Stimulated activated CD8-positive, alpha-beta memory T cell treated with anti-CD3 and anti-CD28 coated beads, Interleukin-7, amount 100 ng/mL, for 4 hours (primary cell): ENCODE results near the gene RAD54L2.
A peak's percentile ranks its signal among the peaks of the same experiment; 100 is the strongest.
"Not testable (repeated sequence)": the region's sequence is repeated elsewhere in the genome, so short reads cannot be mapped to it uniquely, and the experiment has no call there.

Experiments used
- DNase-seq, 2 donors: peaks; one replicate each; pipeline ENCODE4 v3.0.0-alpha.2; 2020; ENCODE audit warnings: low read depth in 2 of 2

Gene RAD54L2

DNA sequence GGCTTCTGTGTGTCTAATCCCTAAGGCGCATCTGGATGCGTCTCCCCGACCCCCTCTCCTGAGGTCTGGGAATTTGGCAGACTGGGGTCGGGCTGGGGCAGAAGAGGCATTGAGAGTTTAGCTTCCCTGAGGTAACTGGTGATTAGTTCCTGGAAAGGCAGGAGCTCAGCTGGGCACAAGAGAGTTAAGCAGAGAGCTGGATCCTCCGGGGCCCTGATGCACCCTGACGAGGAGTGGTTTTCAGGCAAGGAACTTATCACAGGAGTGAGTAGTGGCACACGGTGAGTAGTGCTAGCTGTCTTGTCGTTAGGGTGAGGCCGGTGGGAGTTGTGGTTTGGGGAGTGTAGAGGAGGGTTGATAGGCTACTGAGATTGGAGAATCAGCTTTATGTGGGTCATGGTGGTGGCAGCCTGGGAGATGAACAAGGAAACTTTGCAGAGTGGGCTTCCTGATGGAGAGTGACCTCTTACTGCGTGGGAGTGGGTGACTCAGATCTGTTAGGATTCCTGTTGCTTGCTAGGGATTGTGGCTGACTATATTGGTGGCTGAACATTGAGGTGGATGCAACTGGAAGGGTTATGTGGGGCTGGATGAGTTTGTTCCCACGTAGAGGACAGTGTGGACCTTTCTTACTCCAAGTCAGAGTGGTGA is 897 bp downstream of the RAD54L2 start:
- peak; percentile 17 to 19 for DNase-seq

DNA sequence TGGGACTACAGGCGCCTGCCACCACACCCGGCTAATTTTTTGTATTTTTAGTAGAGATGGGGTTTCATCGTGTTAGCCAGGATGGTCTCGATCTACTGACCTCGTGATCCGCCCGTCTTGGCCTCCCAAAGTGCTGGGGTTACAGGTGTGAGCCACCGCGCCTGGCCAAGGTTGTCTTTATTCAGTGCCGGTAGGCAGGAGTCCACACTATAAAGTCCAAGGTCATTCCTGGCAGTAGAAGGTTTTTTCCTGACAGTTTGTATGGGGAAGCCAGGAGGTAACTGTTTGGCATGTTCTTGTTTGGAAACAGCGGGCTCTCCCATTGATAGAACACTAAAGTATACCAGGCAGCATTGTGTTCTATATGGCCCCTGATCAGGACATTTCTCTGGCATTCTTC is 4.1 kb downstream of the RAD54L2 start:
- DNase-seq = not testable (repeated sequence)

DNA sequence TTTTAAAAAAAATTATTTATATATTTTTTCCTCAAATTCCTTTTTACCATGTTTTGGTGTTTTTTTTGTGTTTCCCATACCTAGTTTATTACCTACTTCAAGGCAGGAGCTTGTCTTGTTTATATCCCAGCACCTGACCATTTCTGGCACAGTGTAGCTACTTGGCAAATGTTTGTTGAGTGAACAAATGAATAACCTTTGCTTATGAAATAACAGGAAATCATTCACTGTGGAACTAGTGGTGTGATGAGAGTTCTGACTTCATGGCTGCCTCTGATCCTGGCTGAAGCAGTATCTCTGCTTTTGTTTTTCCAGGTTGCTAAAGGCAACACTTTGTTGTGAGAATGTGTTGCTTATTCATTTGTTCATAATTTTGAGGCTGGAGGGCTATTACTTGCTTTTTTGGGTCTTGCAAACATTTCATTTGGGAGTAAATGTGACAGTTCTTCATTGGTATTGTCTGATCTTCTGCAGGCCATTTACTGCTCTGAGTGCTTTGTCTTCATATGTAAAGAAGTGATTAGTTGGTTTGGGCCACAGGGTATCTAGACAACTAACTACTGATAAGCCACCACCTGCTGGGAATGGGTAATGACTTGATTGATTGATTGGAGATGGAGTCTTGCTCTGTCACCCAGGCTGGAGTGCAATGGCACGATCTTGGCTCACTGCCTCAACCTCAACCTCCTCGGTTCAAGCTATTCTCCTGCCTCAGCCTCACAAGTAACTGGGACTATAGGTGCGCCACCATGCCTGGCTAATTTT is 5.7 kb downstream of the RAD54L2 start:
- DNase-seq = no peak

DNA sequence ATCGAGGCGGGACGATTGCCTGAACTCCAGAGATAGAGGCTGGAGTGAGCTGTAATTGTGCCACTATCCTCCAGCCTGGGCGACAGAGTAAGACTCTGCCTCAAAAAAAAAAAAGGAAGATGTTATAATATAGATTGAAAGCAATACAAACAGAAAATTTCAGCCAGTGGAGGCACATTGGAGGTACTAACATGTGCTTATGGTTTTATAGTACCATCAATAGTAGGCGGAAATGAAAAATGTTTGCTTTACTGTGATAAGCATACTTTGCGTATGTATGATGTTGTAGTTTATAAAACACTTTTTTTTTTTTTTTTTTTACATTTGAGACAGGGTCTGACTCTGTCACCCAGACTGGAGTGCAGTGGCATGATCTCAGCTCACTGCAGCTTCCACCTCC is 8.8 kb downstream of the RAD54L2 start:
- no peak for DNase-seq

DNA sequence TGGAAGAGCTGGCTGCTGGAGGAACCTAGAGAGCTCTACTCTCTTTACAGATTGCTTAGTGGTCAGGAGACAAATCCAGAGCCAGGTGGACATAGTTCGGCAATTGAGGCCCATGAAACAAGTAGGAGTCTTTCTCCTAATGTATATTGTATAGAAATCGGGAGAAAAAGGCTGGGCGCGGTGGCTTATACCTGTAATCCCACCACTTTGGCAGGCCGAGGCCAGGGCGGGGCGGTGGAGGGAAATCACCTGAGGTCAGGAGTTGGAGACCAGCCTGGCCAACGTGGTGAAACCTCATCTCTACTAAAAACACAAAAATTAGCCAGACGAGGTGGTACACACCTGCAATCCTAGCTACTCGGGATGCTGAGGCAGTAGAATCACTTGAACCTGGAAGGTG is 10.8 kb downstream of the RAD54L2 start:
- DNase-seq = no peak

DNA sequence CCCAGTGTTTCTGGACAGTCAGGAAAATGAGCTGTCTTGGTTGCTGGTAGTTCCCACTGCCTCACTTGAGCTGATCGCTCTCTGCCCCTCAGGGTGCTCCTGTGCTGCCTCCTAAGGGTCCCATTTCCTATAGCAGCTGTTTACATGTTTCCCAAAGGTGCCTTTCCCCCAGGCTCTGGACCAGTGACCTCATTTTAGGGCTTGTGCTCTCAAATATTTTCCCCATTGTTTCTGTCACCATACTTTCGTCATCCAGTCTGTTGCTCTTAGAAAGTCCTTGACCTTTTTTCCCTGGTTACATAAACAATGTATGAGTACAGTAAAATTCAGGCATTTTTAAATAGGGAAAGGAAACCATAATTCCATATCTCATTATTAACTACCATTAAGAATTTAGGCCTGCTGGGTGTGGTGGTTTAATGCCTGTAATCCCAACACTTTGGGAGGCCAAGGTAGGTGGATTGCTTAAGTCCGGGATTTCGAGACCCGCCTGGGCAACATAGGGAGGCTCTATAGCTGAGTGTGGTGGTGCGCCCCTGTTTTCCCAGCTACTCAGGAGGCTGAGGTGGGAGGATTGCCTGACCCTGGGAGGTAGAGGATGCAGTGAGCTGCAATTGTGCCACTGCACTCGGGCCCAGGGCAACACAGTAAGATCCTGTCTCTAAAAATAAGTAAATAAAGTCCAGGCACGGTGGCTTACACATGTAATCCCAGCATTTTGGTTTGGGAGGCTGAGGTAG is 11.7 kb downstream of the RAD54L2 start:
- DNase-seq = no peak

DNA sequence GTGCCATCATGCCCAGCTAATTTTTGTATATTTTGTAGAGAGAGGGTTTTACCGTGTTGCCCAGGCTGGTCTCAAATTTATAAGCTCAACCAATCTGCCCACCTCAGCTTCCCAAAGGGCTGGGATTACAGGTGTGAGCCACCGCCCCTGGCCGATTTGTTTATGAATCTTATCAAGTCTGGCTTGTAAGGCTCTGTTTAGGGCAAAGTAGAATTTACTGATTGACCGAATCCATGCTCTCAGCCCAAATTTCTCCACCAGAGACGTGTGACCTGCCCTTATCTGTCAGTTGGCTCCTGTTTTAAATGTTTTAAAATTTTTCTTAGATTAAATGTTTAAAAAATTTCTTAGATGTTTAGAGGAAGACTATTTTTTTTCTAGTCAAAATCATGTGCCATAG is 19.5 kb downstream of the RAD54L2 start:
- no peak for DNase-seq

DNA sequence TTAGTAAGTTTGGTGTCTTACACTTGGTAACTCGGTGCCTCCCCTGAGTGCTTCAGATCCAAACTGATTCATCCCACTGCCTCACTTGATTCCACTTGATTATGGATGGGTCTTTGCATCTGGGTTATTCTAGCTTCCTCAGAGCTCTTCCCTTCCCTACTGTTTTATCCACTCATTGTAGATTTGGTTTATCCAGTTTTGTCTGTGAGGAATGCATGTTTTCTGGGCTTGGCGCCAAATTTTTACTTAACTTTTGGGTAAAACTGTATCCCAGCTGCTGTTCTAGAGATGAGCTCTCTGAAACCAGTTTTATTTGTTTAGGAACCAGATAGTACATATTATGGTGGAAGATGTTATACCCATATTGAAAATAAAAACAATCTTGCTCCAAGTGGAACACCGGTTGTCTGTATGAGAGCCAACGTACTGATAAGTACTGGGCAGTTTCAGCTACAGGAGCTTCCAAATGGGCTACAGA is 20.9 kb downstream of the RAD54L2 start:
- no peak for DNase-seq

DNA sequence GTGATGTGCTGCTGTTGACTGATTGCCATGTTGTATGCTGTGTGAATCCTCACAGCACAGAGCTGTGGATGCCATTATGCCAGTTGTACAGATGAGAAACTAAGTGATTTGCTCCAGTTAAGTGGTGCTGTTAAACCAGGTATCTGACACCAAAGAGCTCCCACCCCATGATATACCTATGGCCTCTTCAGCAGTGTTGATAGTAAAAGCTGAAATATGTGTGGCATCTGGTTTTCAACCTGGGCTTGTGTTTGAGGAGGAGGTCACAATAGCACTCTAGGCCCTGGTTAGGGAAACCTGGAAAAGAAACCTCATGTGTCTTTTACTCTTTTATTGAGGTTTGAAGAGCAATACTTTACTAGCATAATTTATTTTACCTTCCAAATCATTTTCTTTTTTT is 21.4 kb downstream of the RAD54L2 start:
- DNase-seq = no peak

DNA sequence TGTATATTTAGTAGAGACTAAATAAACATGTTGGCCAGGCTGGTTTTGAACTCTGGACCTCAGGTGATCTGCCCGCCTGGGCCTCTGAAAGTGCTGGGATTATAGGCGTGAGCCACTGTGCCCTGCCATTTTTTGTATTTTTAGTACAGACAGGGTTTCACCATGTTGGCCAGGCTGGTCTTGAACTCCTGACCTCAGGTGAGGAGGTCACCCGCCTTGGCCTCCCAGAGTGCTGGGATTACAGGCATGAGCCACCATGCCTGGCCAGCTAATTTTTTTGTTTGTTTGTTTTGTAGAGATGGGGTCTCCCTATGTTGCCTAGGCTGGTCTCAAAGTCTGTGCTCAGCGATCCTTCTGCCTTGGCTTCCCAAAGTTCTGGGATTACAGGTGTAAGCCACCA is 23.9 kb downstream of the RAD54L2 start:
- DNase-seq = not testable (repeated sequence)

DNA sequence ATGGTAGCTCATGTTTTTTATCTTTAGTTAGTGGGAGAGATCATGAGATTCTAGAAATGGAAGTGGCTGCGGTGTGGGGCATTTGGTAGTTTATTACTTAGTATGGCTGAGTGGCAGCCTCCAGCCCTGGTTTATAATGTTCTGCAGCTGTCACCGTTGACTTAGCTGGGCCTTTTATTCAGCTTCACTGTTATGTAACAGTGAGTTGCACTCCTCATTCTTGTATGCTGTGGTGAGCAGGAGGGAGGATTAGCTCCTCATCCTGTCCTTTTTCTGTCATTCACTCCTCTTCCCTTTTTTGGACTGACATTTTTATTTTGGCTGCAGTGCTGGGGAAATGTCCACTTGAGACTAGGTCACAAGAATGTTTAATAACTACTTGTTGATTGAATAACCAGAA is 29.5 kb downstream of the RAD54L2 start:
- no peak for DNase-seq

DNA sequence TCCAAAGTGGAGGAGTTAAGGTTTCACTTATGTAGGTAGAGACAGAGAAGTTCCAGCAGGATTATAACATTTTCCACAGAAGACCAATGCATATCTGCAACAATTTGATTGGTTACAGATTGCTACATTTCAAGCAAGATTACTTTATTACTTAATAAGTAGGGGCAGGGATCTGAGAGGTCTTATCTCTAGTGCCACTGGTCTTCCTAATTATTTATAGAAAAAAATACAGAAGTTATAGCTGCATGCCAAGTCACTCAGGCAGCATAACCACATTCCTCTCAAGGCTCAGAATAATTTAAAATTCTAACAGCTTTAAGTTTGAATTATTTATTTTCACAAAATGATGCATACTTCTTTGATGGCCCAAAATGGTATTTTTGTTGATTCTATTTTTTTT is 30.5 kb downstream of the RAD54L2 start:
- no peak for DNase-seq

DNA sequence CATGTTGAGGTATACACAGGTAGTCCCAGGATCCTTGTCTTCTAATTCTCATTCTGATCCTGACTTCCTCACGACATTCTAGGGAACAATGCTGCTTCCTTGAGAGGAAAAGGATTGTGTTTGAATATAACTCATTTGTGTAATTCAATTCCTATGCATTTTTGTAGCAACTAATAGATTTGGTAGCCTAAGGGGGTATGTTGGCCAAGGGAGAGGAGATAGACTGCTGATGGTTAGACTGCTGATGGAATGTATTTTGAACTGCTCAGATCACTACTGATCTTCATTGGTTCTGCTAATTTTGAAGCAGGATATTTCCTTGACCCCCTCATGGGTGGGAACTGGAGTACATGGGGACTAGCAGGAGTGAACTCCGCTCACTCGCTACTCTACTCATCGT is 39.7 kb downstream of the RAD54L2 start:
- DNase-seq = no peak

DNA sequence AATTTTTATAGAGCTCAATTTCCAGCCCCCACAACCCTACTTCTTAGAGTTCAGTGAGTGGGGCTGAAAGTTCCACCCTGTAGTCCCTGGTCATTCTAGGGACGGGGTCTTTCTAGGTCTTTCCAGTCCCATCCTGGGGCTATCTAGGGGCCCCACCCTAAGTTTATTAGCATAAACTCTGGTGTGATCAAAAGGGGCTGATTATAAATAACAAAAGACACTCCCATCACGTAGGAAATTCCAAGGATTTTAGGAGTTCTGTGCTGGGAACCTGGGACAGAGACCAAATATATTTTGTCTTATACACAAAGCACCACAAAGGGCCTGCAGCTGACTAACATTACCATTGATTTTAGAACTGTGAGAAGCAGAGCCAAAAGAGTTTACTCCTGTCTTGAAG is 41.9 kb downstream of the RAD54L2 start:
- DNase-seq = no peak

DNA sequence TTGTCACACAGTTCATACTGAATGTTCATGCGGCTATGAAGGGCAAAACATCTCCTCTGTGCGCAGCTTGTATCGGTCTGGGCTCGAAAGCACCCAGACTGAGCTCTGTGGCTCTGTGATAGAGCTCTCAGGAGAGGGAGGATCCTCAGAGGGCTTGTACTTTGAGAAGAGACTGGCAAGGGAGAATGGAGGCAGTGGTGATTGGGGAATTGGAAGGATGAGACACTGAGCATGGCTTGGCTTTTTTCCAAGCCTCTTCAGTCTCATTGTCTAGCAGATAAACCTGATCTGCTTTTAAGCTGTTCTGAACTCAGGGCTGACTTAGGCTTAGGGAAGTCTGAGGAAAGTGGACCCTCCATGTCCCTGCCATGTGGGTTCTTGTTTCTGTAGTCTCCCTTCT is 43.0 kb downstream of the RAD54L2 start:
- no peak for DNase-seq

DNA sequence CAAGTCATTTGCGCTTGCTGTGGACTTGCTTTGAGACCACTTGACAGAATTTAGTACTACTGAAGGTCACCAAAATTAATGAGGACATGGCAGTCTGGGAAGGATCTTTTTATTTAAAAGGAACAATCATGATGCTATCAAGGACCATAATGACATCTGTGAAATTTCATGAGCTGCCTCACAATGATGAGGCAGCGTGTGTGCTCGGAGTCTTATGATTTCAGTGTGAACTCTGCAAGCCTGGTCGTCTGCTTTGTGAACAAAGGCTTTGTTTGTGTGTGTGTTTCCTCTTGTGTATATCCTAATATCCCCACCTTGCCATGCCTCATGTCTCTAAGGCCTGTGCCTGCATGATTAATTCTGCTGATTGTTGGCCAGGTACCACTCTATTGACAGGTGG is 46.7 kb downstream of the RAD54L2 start:
- DNase-seq = no peak

DNA sequence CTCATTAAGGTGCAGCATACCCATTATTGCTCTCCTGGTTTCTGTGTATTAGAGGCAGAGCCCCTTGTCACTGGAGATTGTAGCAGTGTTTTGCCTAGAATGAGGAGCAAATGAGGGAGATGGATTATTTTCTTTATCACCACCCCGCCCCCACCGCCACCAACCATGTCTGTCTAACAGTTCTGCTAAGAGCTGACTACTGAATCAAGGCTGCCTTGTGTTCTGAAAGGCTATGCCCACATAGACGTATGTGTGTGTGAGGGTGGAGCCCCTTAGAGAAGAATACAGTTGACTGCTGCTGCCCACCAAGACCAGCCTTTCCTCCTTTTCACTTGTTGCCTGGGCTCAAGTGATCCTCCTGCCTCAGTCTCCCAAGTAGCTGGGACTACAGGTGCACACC is 47.4 kb downstream of the RAD54L2 start:
- no peak for DNase-seq
